Measurements from ENCODE around the gene BEND2. TPM values are rescaled to one million over a fixed set of nuclear protein-coding genes. Genes with fewer than 3 reads are reported as not detected.

BEND2 gene
- total RNA-seq, 1 experiment from 2014 or later = not detected

- Mint-ChIP-seq H3K36me3 (no peaks in the 10 kb centered on the region), H3K9me3 (no peaks in the 10 kb centered on the region), H3K27ac (no peak overlapping the region), H3K4me1 (0 out of 2 replicates have a peak, but pooled peaks cover 6% of the 10 kb centered on the region), H3K27me3 (ENCODE audit: low read depth) (peaks cover 2% of the 10 kb centered on the region), H3K4me3 (no peak overlapping the region)
- no peak for TF ChIP-seq AFF4 (CRISPR knock-in tag; IDR thresholded peaks at IDR 0.05; ENCODE audit: borderline replicate concordance)
- TF ChIP-seq ZNF512 (CRISPR knock-in tag; IDR thresholded peaks at IDR 0.05; ENCODE audit: borderline replicate concordance) = no peak
- no peak for TF ChIP-seq ARID4B (CRISPR knock-in tag; IDR thresholded peaks at IDR 0.05; ENCODE audit: borderline replicate concordance)
- no peak for TF ChIP-seq ESRRA (CRISPR knock-in tag; IDR thresholded peaks at IDR 0.05; ENCODE audit: borderline replicate concordance)
- no peak for TF ChIP-seq SP1 (CRISPR knock-in tag; conservative IDR thresholded peaks at IDR 0.05)
- no peak for TF ChIP-seq ETV6 (CRISPR knock-in tag; IDR thresholded peaks at IDR 0.05)
- no peak for TF ChIP-seq GRHL2 (CRISPR knock-in tag; IDR thresholded peaks at IDR 0.05; ENCODE audit: insufficient replicate concordance, severe bottlenecking)
- TF ChIP-seq TEAD1 (CRISPR knock-in tag; IDR thresholded peaks at IDR 0.05) = no peak
- TF ChIP-seq ELF4 (CRISPR knock-in tag; IDR thresholded peaks at IDR 0.05; ENCODE audit: low read depth) = no peak
- no peak for TF ChIP-seq RORB (CRISPR knock-in tag; IDR thresholded peaks at IDR 0.05)
- no peak for TF ChIP-seq ZNF396 (CRISPR knock-in tag; IDR thresholded peaks at IDR 0.05; ENCODE audit: borderline replicate concordance)
- TF ChIP-seq MXD4 (CRISPR knock-in tag; IDR thresholded peaks at IDR 0.05; ENCODE audit: borderline replicate concordance) = no peak
- TF ChIP-seq ZNF317 (CRISPR knock-in tag; IDR thresholded peaks at IDR 0.05; ENCODE audit: borderline replicate concordance, low read depth) = no peak
- TF ChIP-seq AR (CRISPR knock-in tag; IDR thresholded peaks at IDR 0.05) = no peak
- TF ChIP-seq ATF3 (CRISPR knock-in tag; conservative IDR thresholded peaks at IDR 0.05) = no peak
- no peak for TF ChIP-seq IRF2 (CRISPR knock-in tag; IDR thresholded peaks at IDR 0.05; ENCODE audit: borderline replicate concordance, low read depth)
- TF ChIP-seq JAZF1 (CRISPR knock-in tag; IDR thresholded peaks at IDR 0.05) = no peak
- no peak for TF ChIP-seq CBFB (CRISPR knock-in tag; IDR thresholded peaks at IDR 0.05; ENCODE audit: low read depth)
- TF ChIP-seq NR1H2 (CRISPR knock-in tag; IDR thresholded peaks at IDR 0.05) = no peak
- DNase-seq (ENCODE audit: low spot score) (no peak), ATAC-seq (no peak)
- ChIA-PET CTCF (no interaction called here), POLR2A (no interaction called here)
Measured at GRCh38 chrX:18126971-18127370, 93.7 kb downstream of the BEND2 start.

Measured in WTC11 (cell line).